ENCODE results near the gene NKAIN2.

The NKAIN2 gene

DNA sequence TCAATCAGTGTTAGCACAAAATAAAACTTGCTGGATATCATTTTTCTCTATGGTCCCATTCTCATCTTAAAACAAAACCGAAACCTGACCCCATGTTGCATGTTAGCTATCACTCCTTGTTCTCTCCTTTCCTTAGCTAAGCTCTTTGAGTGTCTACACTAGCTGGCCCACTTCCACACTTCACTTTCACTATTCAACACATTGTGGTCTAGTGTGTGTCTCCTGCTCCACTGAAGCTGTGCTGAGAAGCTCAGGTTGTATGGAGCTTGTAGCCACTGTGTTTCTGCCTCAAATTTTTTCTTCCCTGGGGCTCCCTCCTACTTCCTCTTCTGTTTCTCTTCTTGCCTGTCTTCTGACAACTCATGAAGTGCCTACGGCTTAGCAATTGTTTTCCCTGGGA, 223.0 kb downstream of the NKAIN2 start:
- no peak for ATAC-seq
- TF ChIP-seq TCF4 (CRISPR knock-in tag; IDR thresholded peaks at IDR 0.05; ENCODE audit: borderline replicate concordance) (no peak), ZC3H10 (CRISPR knock-in tag; IDR thresholded peaks at IDR 0.05) (no peak), ZFP30 (CRISPR knock-in tag; IDR thresholded peaks at IDR 0.05) (no peak), PPARA (CRISPR knock-in tag; IDR thresholded peaks at IDR 0.05; ENCODE audit: borderline replicate concordance) (no peak), SNAI2 (CRISPR knock-in tag; IDR thresholded peaks at IDR 0.05) (no peak), ZNF565 (CRISPR knock-in tag; conservative IDR thresholded peaks at IDR 0.05; ENCODE audit: low read depth) (no peak), RARB (CRISPR knock-in tag; IDR thresholded peaks at IDR 0.05) (no peak), ZNF8 (CRISPR knock-in tag; IDR thresholded peaks at IDR 0.05) (no peak), ZNF70 (CRISPR knock-in tag; IDR thresholded peaks at IDR 0.05) (no peak), TSHZ2 (CRISPR knock-in tag; IDR thresholded peaks at IDR 0.05) (no peak), PATZ1 (CRISPR knock-in tag; IDR thresholded peaks at IDR 0.05; ENCODE audit: borderline replicate concordance) (no peak), ARNTL (CRISPR knock-in tag; IDR thresholded peaks at IDR 0.05; ENCODE audit: borderline replicate concordance, low read depth) (no peak), ISL1 (CRISPR knock-in tag; IDR thresholded peaks at IDR 0.05) (no peak)
- TF ChIP-seq, protein P1, sequence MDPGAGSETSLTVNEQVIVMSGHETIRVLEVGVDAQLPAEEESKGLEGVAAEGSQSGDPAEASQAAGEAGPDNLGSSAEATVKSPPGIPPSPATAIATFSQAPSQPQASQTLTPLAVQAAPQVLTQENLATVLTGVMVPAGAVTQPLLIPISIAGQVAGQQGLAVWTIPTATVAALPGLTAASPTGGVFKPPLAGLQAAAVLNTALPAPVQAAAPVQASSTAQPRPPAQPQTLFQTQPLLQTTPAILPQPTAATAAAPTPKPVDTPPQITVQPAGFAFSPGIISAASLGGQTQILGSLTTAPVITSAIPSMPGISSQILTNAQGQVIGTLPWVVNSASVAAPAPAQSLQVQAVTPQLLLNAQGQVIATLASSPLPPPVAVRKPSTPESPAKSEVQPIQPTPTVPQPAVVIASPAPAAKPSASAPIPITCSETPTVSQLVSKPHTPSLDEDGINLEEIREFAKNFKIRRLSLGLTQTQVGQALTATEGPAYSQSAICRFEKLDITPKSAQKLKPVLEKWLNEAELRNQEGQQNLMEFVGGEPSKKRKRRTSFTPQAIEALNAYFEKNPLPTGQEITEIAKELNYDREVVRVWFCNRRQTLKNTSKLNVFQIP (CRISPR knock-in tag; IDR thresholded peaks at IDR 0.05; ENCODE audit: borderline replicate concordance, low read depth), result no peak
- TF ChIP-seq, protein P2, sequence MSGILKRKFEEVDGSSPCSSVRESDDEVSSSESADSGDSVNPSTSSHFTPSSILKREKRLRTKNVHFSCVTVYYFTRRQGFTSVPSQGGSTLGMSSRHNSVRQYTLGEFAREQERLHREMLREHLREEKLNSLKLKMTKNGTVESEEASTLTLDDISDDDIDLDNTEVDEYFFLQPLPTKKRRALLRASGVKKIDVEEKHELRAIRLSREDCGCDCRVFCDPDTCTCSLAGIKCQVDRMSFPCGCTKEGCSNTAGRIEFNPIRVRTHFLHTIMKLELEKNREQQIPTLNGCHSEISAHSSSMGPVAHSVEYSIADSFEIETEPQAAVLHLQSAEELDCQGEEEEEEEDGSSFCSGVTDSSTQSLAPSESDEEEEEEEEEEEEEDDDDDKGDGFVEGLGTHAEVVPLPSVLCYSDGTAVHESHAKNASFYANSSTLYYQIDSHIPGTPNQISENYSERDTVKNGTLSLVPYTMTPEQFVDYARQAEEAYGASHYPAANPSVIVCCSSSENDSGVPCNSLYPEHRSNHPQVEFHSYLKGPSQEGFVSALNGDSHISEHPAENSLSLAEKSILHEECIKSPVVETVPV (CRISPR knock-in tag; IDR thresholded peaks at IDR 0.05), result no peak

DNA sequence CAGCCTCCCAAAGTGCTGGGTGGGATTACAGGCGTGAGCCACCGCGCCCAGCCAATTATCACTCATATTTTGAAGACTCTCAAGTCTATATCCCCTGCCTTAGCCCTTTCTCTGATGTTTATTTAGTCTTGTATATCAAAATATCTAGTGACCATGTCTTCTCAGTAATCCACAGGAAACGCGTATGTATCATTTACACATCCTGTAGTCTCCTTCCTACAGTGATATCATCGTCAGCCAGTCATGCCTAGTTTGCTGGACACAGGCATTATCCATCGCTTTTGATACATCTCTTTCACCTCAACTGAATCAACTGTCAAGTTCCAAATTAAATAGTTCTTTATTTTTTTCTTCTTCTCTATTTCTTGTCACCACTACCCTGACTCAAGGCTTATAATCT, 223.7 kb downstream of the NKAIN2 start:
- no peak for TF ChIP-seq ZFP3 (CRISPR knock-in tag; IDR thresholded peaks at IDR 0.05)
- no peak for TF ChIP-seq CREB5 (CRISPR knock-in tag; IDR thresholded peaks at IDR 0.05; ENCODE audit: low read depth)
- no peak for TF ChIP-seq ZC3H10 (CRISPR knock-in tag; IDR thresholded peaks at IDR 0.05)
- TF ChIP-seq ZNF8 (CRISPR knock-in tag; IDR thresholded peaks at IDR 0.05), result no peak
- TF ChIP-seq, protein P1 (CRISPR knock-in tag; IDR thresholded peaks at IDR 0.05; ENCODE audit: borderline replicate concordance, low read depth), result no peak
- TF ChIP-seq ISL1 (CRISPR knock-in tag; IDR thresholded peaks at IDR 0.05), result no peak
- TF ChIP-seq ARNTL (CRISPR knock-in tag; IDR thresholded peaks at IDR 0.05; ENCODE audit: borderline replicate concordance, low read depth), result no peak
- TF ChIP-seq TSHZ2 (CRISPR knock-in tag; IDR thresholded peaks at IDR 0.05), result no peak
- no peak for TF ChIP-seq PATZ1 (CRISPR knock-in tag; IDR thresholded peaks at IDR 0.05; ENCODE audit: borderline replicate concordance)
- TF ChIP-seq, protein P2 (CRISPR knock-in tag; IDR thresholded peaks at IDR 0.05), result no peak
- TF ChIP-seq SNAI2 (CRISPR knock-in tag; IDR thresholded peaks at IDR 0.05), result no peak
- no peak for TF ChIP-seq BACH2 (CRISPR knock-in tag; IDR thresholded peaks at IDR 0.05; ENCODE audit: borderline replicate concordance)
- no peak for TF ChIP-seq GLIS3 (CRISPR knock-in tag; IDR thresholded peaks at IDR 0.05)
- TF ChIP-seq PPARA (CRISPR knock-in tag; IDR thresholded peaks at IDR 0.05; ENCODE audit: borderline replicate concordance), result no peak
- TF ChIP-seq RARB (CRISPR knock-in tag; IDR thresholded peaks at IDR 0.05), result no peak
- ATAC-seq, result no peak
